Measurements from ENCODE around the gene SULT1A3. TPM values are rescaled to one million over a fixed set of nuclear protein-coding genes. Genes with fewer than 3 reads are reported as not detected.
A peak's percentile ranks its signal among the peaks of the same experiment; 100 is the strongest.
"Not testable (repeated sequence)": the region's sequence is repeated elsewhere in the genome, so short reads cannot be mapped to it uniquely, and the experiment has no call there.

Gene SULT1A3
- total RNA-seq = 10 to 100 TPM; 12.7 to 17.6 TPM
- polyA plus RNA-seq = 1.4 TPM

GRCh38 chr16:30199049-30199448 lies at the start of gene SULT1A3:
TSS of gene SULT1A3 (plus strand) at chr16:30199255. CDS start at chr16:30200729, 1,474 bp downstream.
- CTCF ChIA-PET = not testable (repeated sequence)

GRCh38 chr16:30151091-30151490 lies 48.0 kb upstream of the SULT1A3 start:
- no peaks in the 10 kb centered on the region for H3K36me3 ChIP-seq (ENCODE audit: insufficient read depth, low read length)
- Mint-ChIP-seq H3K27ac (no peak overlapping the region), H3K9me3 (peaks cover 4 to 19% (median 12%) of the 10 kb centered on the region in 5 donors), H3K27me3 (peaks cover 0 to 4% of the 10 kb centered on the region in 2 donors), H3K36me3 (peaks cover 0 to 6% (median 2%) of the 10 kb centered on the region in 3 donors), H3K4me3 (no peak overlapping the region), H3K4me1 (no peaks in the 10 kb centered on the region)
- no peak overlapping the region for H3K27ac ChIP-seq (ENCODE audit: low read depth, low read length)
- no peaks in the 10 kb centered on the region for H3K4me1 ChIP-seq (ENCODE audit: insufficient read depth, low read length)
- no peak for DNase-seq
- no peaks in the 10 kb centered on the region for H3K9me3 ChIP-seq (ENCODE audit: low read length)
- ChIA-PET CTCF (interaction anchor here (1.2 kb wide), 1 partner anchor 8 kb away, joined by 3 read pairs; no protein-coding TSS in a partner anchor), POLR2A (no interaction called here)
- H3K27me3 ChIP-seq (ENCODE audit: insufficient read depth, low read length, poor library complexity, severe bottlenecking) = no peaks in the 10 kb centered on the region
- no peak overlapping the region for H3K4me3 ChIP-seq (ENCODE audit: low read length)

More at GRCh38 chr16:30199049-30199448, at the start of gene SULT1A3:
- H3K27ac ChIP-seq (ENCODE audit: low read depth, low read length); H3K4me3 ChIP-seq (ENCODE audit: low read length); H3K36me3 Mint-ChIP-seq; H3K27ac Mint-ChIP-seq; H3K27me3 Mint-ChIP-seq; H3K27me3 ChIP-seq (ENCODE audit: insufficient read depth, low read length, poor library complexity, severe bottlenecking); DNase-seq; H3K36me3 ChIP-seq (ENCODE audit: insufficient read depth, low read length); H3K9me3 Mint-ChIP-seq; H3K4me3 Mint-ChIP-seq; H3K4me1 Mint-ChIP-seq; POLR2A ChIA-PET; H3K4me1 ChIP-seq (ENCODE audit: insufficient read depth, low read length); H3K9me3 ChIP-seq (ENCODE audit: low read length): not testable (repeated sequence)

- Mint-ChIP-seq H3K36me3 (peaks cover 0 to 6% (median 2%) of the 10 kb centered on the region in 3 donors), H3K27me3 (peaks cover 0 to 4% of the 10 kb centered on the region in 2 donors), H3K9me3 (peaks cover 4 to 19% (median 12%) of the 10 kb centered on the region in 5 donors), H3K4me3 (no peak overlapping the region), H3K4me1 (no peaks in the 10 kb centered on the region), H3K27ac (no peak overlapping the region)
- Histone ChIP-seq H3K4me3 (ENCODE audit: low read length) (no peak overlapping the region), H3K4me1 (ENCODE audit: insufficient read depth, low read length) (no peaks in the 10 kb centered on the region), H3K9me3 (ENCODE audit: low read length) (no peaks in the 10 kb centered on the region), H3K36me3 (ENCODE audit: insufficient read depth, low read length) (no peaks in the 10 kb centered on the region), H3K27me3 (ENCODE audit: insufficient read depth, low read length, poor library complexity, severe bottlenecking) (no peaks in the 10 kb centered on the region), H3K27ac (ENCODE audit: low read depth, low read length) (no peak overlapping the region)
- no peak for DNase-seq
- ChIA-PET POLR2A (no interaction called here), CTCF (interaction anchor here (1.2 to 1.5 kb wide), 2 partner anchors 33 to 254 kb away, joined by 3 to 4 read pairs; no protein-coding TSS in a partner anchor)
These were observed 46.5 kb upstream of the SULT1A3 start for GRCh38 chr16:30152517-30152916.

GRCh38 chr16:30155188-30155587 lies 43.9 kb upstream of the SULT1A3 start:
- ChIA-PET POLR2A (no interaction called here), CTCF (interaction anchor here (1.0 kb wide), 1 partner anchor 12 kb away, joined by 3 read pairs; no protein-coding TSS in a partner anchor)
- H3K36me3 ChIP-seq (ENCODE audit: insufficient read depth, low read length) = no peaks in the 10 kb centered on the region
- no peaks in the 10 kb centered on the region for H3K4me1 Mint-ChIP-seq
- H3K27me3 Mint-ChIP-seq = peaks cover 0 to 1% of the 10 kb centered on the region in 2 donors
- H3K27ac Mint-ChIP-seq = peak overlapping the region in 1 of 8 donors; percentile 81
- DNase-seq = no peak
- no peaks in the 10 kb centered on the region for H3K9me3 ChIP-seq (ENCODE audit: low read length)
- no peak overlapping the region for H3K27ac ChIP-seq (ENCODE audit: low read depth, low read length)
- no peaks in the 10 kb centered on the region for H3K36me3 Mint-ChIP-seq
- H3K9me3 Mint-ChIP-seq = peaks cover 0 to 4% (median 0%) of the 10 kb centered on the region in 5 donors
- H3K27me3 ChIP-seq (ENCODE audit: insufficient read depth, low read length, poor library complexity, severe bottlenecking) = no peaks in the 10 kb centered on the region
- H3K4me3 Mint-ChIP-seq = no peak overlapping the region
- no peaks in the 10 kb centered on the region for H3K4me1 ChIP-seq (ENCODE audit: insufficient read depth, low read length)
- no peak overlapping the region for H3K4me3 ChIP-seq (ENCODE audit: low read length)

GRCh38 chr16:30157214-30157613 lies 41.8 kb upstream of the SULT1A3 start:
- Mint-ChIP-seq H3K4me3 (no peak overlapping the region), H3K27me3 (no peaks in the 10 kb centered on the region), H3K9me3 (no peaks in the 10 kb centered on the region), H3K27ac (no peak overlapping the region), H3K36me3 (no peaks in the 10 kb centered on the region), H3K4me1 (peaks cover 0 to 1% (median under 1%) of the 10 kb centered on the region in 3 donors)
- Histone ChIP-seq H3K36me3 (ENCODE audit: insufficient read depth, low read length) (no peaks in the 10 kb centered on the region), H3K9me3 (ENCODE audit: low read length) (no peaks in the 10 kb centered on the region), H3K27ac (ENCODE audit: low read depth, low read length) (no peak overlapping the region), H3K4me1 (ENCODE audit: insufficient read depth, low read length) (no peaks in the 10 kb centered on the region), H3K4me3 (ENCODE audit: low read length) (no peak overlapping the region), H3K27me3 (ENCODE audit: insufficient read depth, low read length, poor library complexity, severe bottlenecking) (no peaks in the 10 kb centered on the region)
- POLR2A ChIA-PET = no interaction called here
- CTCF ChIA-PET = interaction anchor here (1.2 kb wide), 1 partner anchor 14 kb away, joined by 5 read pairs; no protein-coding TSS in a partner anchor
- DNase-seq = no peak

- CTCF ChIA-PET = no interaction called here
- Histone ChIP-seq H3K36me3 (ENCODE audit: insufficient read depth, low read length) (no peaks in the 10 kb centered on the region), H3K9me3 (ENCODE audit: low read length) (no peaks in the 10 kb centered on the region), H3K27ac (ENCODE audit: low read depth, low read length) (no peak overlapping the region), H3K27me3 (ENCODE audit: insufficient read depth, low read length, poor library complexity, severe bottlenecking) (no peaks in the 10 kb centered on the region), H3K4me3 (ENCODE audit: low read length) (no peak overlapping the region), H3K4me1 (ENCODE audit: insufficient read depth, low read length) (peaks cover 15% of the 10 kb centered on the region)
- H3K4me3 Mint-ChIP-seq = no peak overlapping the region
- no peak for DNase-seq
- no peaks in the 10 kb centered on the region for H3K9me3 Mint-ChIP-seq
- no peaks in the 10 kb centered on the region for H3K36me3 Mint-ChIP-seq
- POLR2A ChIA-PET = interaction anchor here (0.7 kb wide), 1 partner anchor 22 kb away, joined by 3 read pairs; no protein-coding TSS in a partner anchor
- H3K27ac Mint-ChIP-seq = peak overlapping the region in 2 of 8 donors; percentile 58 to 68
- no peaks in the 10 kb centered on the region for H3K27me3 Mint-ChIP-seq
- peaks cover 31 to 37% (median 35%) of the 10 kb centered on the region in 3 donors for H3K4me1 Mint-ChIP-seq
These were observed 35.5 kb upstream of the SULT1A3 start for GRCh38 chr16:30163538-30163937.

- peaks cover 15% of the 10 kb centered on the region for H3K4me1 ChIP-seq (ENCODE audit: insufficient read depth, low read length)
- H3K36me3 ChIP-seq (ENCODE audit: insufficient read depth, low read length) = no peaks in the 10 kb centered on the region
- H3K9me3 Mint-ChIP-seq = no peaks in the 10 kb centered on the region
- H3K4me1 Mint-ChIP-seq = peaks cover 31 to 37% (median 35%) of the 10 kb centered on the region in 3 donors
- H3K4me3 ChIP-seq (ENCODE audit: low read length) = no peak overlapping the region
- DNase-seq = peak in 2 of 5 donors; percentile 9 to 28
- H3K27ac Mint-ChIP-seq = peak overlapping the region; percentile 47 to 92 (median 74)
- CTCF ChIA-PET = no interaction called here
- no peaks in the 10 kb centered on the region for H3K36me3 Mint-ChIP-seq
- H3K4me3 Mint-ChIP-seq = peak overlapping the region; percentile 20 to 75 (median 49)
- H3K27ac ChIP-seq (ENCODE audit: low read depth, low read length) = no peak overlapping the region
- POLR2A ChIA-PET = no interaction called here
- no peaks in the 10 kb centered on the region for H3K27me3 Mint-ChIP-seq
- no peaks in the 10 kb centered on the region for H3K9me3 ChIP-seq (ENCODE audit: low read length)
- no peaks in the 10 kb centered on the region for H3K27me3 ChIP-seq (ENCODE audit: insufficient read depth, low read length, poor library complexity, severe bottlenecking)
These were observed 32.7 kb upstream of the SULT1A3 start for GRCh38 chr16:30166202-30166902.

GRCh38 chr16:30168746-30169145 lies 30.3 kb upstream of the SULT1A3 start:
- POLR2A ChIA-PET; H3K36me3 ChIP-seq (ENCODE audit: insufficient read depth, low read length); H3K4me3 Mint-ChIP-seq; H3K36me3 Mint-ChIP-seq; H3K27me3 Mint-ChIP-seq; H3K27me3 ChIP-seq (ENCODE audit: insufficient read depth, low read length, poor library complexity, severe bottlenecking); CTCF ChIA-PET; H3K9me3 ChIP-seq (ENCODE audit: low read length); H3K27ac ChIP-seq (ENCODE audit: low read depth, low read length); DNase-seq; H3K4me3 ChIP-seq (ENCODE audit: low read length); H3K9me3 Mint-ChIP-seq; H3K27ac Mint-ChIP-seq: not testable (repeated sequence)
- peaks cover 23 to 29% (median 27%) of the 10 kb centered on the region in 3 donors for H3K4me1 Mint-ChIP-seq
- H3K4me1 ChIP-seq (ENCODE audit: insufficient read depth, low read length) = peaks cover 15% of the 10 kb centered on the region

All from CD8-positive, alpha-beta memory T cell (primary cell).